ENCODE measurements around the gene SLC36A3.
"Not testable (repeated sequence)": the region's sequence is repeated elsewhere in the genome, so short reads cannot be mapped to it uniquely, and the experiment has no call there.

SLC36A3 gene

GRCh38 chr5:151237685-151238084, 65.9 kb downstream of the SLC36A3 start:
- DNase-seq (ENCODE audit: low spot score): no peak

GRCh38 chr5:151236888-151237287, 66.7 kb downstream of the SLC36A3 start:
- no peak for DNase-seq (ENCODE audit: low spot score)

GRCh38 chr5:151235239-151235571, 68.4 kb downstream of the SLC36A3 start:
- DNase-seq (ENCODE audit: low spot score): not testable (repeated sequence)

- peak; percentile 38 for DNase-seq (ENCODE audit: low spot score)
These were observed 68.9 kb downstream of the SLC36A3 start for GRCh38 chr5:151234476-151235238.

- DNase-seq (ENCODE audit: low spot score): no peak
These were observed 69.9 kb downstream of the SLC36A3 start for GRCh38 chr5:151233616-151234085.

GRCh38 chr5:151231359-151231758, 72.2 kb downstream of the SLC36A3 start:
- DNase-seq (ENCODE audit: low spot score): no peak

GRCh38 chr5:151230048-151230680, 73.4 kb downstream of the SLC36A3 start:
- DNase-seq (ENCODE audit: low spot score): no peak

GRCh38 chr5:151228986-151229385, 74.6 kb downstream of the SLC36A3 start:
- DNase-seq (ENCODE audit: low spot score): no peak

- DNase-seq (ENCODE audit: low spot score): no peak
These were observed 75.6 kb downstream of the SLC36A3 start for GRCh38 chr5:151227918-151228447.

Measured in hepatic stellate cell (primary cell).